DMS 273 (cell line): ENCODE measurements around the gene KCNQ1OT1.

ENCODE experiments used
- DNase-seq: peaks from one replicate; lab custom pipeline; 2025; ENCODE audit not compliant: unreplicated experiment; lab: John Stamatoyannopoulos, UW

KCNQ1OT1 gene

DNA sequence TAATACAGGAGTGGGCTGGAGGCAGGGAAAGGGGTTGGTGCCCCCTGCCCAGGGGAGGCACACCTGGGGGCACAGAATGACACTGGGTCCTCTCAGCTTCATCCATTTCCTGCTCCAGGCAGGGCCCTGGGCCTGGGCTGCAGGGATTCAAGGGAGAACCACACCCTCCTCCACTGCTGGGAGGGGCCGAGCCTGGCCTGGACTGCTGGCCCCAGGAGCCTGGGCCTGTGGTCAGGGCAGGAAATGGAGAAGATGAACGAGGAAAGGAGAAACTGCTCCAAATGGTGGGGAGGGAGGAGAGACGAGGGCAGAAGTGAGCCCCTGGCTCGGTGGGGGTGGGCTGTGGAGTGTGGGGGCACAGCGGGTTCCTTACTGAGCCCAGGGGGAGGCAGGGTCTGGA is 38.1 kb upstream of the KCNQ1OT1 start:
- DNase-seq, result no peak

DNA sequence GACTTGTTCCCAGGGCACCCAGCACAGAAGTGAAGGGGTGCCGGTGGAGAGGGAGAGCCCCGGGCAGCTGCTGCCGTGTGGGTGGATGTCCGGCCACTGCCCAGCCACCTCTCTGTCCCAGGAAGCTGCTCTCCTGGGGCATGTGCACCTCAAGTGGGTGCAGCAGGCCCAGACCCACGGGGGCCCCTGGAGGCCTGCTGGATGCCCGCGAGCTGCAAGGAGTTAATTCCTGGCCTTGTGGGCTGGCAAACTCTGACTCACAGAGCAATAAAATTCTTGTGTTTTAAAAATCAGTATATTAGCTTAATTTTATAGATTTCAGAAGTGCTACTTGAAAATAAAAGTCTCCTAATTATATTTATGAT is 37.4 kb upstream of the KCNQ1OT1 start:
- no peak for DNase-seq

DNA sequence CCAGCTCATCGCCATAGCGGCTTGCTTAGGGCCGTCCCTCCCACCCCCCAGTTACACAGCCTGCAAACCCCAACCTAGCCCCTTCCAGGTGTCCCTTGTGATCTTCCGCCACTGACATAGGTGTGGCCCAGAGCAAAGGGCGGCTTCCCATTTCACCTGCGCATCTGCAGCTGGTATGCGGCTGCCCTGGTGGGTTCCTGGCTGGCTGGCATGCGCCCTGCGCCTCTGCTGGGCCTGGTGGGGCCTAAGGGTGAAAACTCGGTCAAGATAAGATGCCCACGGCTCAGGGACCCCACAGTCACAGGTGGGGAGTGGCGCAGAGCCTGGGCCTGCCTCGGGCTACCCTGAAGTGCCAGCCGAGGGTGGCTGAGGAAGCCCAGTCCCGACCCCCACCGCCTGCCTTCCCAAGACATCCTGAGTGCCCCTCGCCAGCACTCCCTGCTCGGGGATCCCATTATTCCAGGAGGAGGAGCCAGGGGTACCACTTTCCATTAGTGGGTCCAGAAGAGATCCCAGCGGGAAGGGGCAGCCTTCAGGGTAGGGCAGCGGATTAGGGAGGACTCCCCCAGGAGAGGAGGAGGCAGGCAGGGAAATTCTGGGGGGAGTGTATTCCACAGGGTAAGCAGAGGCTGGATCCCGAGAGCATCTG is 36.9 kb upstream of the KCNQ1OT1 start:
- no peak for DNase-seq

DNA sequence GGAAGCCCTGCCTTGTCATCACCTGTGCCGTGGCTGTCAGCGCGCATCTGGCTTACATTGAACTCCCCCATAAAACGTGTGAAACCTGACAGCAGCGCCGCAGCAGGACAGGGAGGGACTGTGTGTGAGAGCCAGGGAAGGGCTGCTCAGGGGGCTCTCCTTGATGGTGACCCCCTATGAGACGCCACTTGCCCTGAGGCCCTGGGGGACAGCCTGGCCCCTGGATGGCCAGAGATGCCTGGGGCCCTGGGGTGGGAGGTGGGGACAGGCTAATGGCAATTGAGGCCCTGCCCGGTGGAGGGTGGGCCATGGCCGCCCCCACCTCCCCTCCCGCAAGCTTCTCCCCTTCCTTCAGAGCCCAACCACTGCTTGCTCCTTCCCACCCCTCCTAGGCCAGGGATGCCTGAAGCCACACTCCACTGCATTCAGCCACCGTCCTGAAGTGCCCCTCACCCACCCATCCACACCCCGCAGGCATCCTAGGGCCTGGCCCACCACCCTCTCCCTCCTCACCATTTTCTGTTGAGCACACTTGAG is 35.3 kb upstream of the KCNQ1OT1 start:
- DNase-seq, result no peak

DNA sequence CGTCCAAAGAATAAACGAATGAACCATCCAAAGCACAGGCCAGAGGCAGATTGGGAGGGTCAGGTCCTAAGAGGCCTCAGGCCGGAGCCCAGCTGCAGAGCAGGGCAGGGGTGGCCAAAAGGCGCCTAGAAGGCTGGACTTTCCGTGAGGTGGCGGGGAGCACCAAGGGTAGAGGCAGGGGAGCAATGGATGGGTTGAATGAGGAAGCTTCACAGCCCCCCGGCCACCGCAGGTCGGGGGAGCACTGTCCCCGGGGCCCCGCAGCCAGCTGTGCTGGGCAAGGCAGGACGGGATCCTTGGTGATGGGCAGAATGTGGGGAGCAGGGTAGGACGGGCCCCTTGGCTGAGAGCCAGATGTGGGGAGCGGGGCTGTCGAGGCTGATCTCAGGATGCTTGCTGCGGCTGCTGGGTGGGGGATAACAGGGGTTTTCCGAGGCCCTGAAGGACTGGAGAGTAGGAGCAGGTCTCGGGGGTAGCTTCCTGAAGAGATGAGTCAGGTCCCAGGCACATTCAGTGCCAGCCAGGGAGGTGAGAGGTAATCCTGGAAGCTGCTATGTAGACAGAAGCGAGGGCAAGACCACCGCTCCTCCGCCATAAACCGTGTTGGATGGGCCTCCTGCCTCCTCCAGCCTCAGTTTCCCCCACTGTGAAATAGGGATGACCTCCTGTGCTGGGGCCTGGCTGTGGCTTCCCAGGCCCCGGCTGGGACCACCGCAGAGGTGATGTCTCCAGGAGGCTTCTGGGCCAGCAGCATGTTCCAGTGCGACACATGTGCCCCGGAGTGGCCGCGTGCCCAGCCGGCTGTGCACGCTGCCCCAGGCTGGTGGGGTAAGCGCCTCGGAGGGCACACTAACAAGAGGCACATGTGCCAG is 34.6 kb upstream of the KCNQ1OT1 start:
- DNase-seq, result no peak

DNA sequence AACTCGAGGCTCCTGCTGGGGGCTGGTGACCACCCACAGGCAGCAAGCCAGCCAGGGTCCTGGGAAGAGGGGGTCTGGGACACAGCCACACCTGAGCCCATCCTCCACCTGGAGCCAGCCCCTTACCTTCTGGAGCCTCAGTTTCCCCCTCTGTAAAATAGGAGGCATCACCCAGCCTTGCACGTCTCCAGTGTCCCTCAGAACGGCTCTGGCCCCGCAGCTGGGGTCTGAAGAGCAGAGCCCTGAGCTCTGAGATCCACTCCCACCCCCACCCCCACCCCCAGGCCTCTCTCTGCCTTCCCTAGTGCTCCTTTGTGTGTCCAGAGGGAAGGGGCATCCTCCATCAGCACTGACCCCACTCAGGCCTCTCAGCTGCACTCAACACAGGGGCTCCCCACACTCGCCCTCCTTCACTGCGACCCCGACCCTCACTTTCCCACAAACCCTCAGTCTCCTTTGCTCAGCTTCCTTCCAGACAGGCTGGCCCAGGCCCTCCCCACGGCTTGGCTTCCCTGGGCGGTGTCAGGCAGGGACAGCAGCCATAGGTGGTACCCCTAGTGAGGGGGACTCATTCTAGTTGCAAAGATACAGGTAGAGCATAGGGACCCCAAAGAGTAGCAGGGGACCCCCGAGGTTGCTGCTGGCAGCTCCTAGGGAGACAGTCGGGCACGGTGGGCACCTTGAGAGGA is 33.3 kb upstream of the KCNQ1OT1 start:
- no peak for DNase-seq

DNA sequence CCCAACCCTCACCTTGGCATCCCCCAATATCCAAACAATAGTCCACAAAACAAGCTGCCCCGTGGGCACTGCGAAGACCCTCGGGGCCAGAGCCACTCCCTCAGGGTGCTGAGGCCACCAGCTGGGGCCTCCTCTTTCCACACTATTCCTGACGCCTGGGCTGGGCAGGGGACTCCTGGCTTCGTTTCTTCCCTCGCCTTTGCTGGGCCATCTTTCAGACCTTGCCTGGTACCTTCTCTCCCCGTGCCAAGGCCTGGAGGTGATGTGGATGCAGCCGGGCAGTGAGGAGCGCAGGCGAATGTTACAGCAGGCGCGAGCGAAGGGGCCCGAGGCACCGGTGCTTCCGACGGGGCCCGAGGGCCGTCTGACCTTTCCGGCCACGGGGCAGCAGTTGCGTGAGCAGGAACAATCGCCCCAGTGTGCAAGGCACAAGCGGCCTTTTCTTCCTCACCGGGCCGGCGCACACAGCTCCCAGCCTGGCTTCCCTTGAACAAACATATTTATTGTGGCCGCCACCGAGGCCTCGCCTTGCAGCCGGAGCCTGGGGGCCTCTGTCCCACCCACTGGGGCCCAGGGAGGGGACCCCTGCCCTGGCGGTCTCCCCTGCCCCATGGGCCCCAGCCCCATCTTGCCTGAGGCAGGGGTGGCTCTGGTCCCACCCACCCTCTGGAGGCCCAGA is 32.6 kb upstream of the KCNQ1OT1 start:
- DNase-seq, result no peak

DNA sequence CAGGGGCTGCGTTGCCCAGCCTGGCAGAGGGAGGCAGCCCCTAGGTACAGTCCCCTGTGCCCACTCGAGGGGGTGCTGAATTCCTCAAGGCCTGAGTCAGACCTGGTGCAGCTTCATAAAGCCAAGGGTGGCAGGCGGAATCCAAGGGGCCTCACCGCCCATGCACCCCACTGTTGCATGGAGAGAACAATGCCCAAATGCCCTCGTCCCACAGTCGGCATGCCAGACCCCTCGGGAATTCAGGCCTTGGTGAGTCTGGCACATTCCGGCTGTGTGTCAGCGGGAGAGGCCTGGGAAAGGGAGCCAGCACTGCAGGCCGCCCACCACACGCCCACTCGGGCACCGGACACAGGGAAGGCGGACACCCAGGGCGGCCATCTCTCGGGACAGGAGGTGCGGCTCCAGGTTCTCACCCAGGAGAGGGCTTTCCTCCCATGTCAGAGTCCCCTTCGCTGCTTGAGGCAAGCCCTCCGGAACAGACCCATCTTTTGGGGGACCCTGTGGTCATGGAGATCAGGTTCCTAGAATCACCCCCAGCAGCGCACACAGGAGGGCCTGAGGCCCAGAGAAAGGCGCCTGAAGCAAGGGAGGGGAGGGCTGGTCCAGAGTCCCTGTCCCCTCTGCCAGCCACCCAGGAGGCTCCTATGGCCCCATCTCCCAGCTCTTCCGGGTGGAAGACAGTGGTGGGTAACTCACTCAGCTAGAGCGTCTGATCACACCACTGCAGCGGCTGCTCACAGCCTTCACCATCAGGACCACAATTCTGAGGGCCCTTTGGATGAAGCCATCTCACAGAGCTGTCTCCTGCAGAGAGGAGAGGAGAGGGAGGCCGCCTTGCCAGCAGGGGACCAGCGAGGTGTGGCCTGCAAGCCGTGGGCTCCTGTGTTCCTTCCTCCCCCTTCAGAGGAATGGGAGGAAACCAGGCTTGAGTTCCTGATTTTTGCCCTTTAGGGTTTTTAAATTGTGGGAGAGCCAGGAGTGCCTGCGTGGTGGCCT is 31.6 kb upstream of the KCNQ1OT1 start:
- DNase-seq, result no peak

DNA sequence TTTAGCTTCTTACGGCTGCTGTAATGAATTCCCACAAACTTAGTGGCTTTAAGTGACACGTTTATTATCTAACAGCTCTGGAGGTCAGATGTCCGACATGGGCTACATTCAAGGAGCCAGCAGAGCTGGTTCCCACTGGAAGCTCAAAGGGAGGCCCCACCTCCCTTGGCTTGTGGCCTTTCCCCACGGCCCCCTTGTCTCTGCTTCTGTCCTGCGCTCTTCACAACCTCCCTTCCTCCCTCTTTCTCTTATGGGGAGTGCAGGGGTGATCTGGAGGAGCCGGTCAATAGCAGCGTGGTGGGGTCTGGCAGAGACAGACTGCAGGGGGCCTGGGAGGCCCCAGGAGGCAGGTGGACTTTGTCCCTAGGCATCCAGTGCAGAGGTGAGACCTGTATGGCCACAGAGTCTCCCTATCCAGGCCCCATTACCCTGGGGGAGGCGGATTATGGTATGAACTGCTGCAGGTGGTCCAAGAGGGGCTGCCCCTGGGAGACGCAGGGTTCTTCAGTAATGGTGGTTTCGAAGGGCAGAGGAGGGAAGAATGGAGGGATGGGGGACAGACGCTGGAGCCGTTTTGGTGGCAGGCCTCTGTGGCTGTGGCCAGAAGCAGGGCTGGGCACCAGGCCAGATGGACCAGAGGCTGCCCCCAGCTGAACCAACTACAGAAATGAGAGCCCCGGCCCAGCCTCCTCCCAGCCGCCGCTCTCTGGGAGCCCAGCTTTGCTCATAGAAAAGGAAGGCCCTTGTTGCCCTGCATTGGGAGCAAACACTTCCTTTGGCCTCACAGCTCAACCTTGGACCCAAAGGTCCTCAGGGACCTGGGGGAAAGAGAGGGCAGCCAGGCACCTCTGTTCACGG is 30.7 kb upstream of the KCNQ1OT1 start:
- no peak for DNase-seq

DNA sequence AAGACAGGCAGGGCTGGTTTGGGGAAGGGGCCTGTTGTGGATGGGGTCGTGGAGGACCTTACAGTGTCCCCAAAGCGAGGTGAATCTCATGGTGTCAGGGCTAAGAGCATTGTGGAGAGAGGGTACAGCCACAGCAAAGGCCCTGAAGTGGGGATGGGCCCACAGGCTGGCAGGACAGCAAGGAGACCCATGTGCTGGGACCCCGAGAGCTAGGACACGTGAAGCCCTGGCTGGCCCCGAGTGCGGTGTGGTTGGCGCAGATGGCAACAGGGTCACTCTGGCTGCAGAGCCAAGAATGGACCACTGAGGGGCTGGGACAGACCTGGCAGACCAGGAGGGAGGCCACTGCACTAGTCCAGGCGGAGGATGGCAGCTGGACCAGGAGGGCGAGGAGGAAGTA is 30.0 kb upstream of the KCNQ1OT1 start:
- no peak for DNase-seq

DNA sequence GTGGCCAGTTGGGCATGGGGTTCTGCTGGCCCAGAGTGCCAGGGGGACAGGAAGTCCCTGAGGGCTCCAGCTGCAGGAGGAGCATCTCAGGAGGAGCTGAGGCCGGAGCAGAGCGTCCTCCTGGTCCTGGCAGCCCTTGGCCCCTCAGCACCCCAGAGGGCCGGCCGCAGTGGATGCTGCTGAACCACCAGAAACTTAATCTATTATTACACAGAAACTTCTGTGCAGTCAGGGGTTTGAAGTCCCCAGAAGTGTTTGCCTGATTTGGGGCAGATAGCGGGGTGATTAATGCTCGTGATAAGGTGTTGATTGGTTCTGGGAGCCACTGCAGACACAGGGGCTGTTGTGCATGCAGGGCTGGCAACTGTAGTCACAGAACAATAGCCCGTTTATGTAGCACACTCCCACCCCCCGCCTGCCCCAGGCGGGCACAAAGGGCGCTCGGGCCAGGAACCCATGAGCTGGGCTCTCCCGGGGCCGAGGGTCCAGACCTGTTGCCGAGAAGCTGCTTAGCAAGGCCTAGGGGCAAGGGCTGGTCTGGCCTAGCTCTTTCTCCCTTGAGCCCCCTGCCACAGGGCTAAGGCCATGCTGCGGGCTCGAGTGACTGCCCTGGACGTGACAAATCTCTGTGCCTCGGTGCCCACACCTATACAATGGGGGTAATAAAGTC is 29.0 kb upstream of the KCNQ1OT1 start:
- no peak for DNase-seq

DNA sequence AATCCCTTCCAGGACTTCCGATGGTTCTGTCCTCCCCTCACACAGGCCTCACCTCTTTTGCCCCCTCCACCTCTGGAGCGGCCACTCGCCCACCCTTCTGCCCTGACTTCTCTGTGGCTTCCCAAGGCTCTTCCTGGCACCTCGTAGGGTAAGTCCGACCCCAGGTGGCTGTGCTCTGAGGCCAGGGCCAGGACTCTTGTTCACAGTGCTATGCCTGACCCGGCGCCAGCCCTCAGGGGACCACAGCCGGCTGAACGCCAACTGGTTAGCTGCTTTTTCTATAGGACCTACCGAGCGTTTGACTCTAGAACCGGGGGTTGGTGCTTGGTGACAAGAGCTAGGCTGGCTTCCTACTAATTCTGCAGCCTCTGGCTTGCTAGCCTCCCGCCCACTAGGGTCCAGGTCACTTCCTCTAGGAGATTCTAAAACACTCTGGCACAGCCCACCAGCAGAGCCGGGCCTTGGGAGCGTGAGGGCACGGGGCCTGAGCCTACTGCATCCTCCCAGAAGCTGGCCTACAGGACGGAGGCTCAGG is 28.4 kb upstream of the KCNQ1OT1 start:
- no peak for DNase-seq

DNA sequence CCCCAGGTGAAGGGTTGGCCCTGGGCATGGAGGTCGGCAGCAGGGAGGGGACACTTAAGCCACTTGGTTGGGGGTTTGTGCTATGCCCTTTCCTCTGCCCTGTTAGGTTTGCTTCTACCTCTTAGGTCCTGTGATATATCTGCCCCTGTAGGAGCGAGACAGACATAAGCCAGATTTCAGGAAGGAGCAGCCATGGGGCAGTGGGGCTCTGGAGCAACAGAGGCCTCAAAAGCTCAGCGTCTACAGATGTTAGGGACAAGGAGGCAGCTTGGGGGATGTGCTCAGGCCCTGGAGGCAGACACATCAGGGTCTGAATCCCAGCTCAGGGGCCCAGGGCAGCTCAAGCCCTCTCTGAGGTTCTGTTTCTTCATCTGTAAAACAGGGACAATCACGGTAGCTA is 27.2 kb upstream of the KCNQ1OT1 start:
- DNase-seq, result no peak

DNA sequence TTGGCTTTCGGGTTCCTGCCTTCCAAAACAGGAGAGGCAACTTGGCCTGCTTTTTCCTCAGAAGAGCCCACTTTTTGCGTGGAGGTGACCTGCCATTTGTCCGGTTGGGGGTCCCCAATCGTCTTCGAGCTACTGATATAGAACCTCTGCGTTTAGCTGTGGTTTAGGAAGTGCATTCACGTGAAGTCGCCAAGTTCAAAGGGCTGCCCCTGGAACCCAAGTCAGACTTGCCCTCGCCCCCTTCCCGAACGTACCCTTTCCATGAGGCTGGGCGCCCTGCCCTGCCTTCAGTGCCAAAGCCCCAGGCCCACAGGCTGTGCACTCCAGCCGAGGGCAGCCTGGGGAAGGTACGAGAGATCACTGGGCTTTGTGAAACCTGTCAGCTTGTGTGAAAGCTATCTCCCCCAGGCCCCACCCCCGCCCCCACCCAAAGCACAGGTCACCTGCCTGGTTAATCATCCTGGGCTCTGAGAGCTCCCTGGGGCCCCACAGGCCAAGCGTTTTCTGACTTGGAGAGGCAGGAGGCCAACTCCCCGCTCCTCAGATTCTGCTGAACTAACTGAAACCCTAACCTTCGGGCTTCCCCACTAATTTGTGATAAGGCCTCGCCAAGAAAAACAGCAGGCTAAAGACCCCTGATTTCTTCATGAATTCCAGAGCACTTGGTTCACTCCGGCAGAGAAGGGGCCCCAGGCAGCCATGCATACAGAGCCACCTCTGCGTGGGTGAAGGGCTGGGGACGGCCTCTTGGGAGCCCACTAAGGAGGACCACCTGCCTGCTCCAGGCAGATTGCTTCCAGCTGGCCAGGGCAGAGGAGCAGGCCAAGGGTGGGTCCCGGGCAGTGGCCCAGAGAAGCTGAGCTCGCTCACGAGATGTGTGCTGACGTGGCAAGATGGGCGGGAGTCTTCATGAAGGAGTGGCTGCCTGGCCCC is 25.8 kb upstream of the KCNQ1OT1 start:
- DNase-seq, result no peak

DNA sequence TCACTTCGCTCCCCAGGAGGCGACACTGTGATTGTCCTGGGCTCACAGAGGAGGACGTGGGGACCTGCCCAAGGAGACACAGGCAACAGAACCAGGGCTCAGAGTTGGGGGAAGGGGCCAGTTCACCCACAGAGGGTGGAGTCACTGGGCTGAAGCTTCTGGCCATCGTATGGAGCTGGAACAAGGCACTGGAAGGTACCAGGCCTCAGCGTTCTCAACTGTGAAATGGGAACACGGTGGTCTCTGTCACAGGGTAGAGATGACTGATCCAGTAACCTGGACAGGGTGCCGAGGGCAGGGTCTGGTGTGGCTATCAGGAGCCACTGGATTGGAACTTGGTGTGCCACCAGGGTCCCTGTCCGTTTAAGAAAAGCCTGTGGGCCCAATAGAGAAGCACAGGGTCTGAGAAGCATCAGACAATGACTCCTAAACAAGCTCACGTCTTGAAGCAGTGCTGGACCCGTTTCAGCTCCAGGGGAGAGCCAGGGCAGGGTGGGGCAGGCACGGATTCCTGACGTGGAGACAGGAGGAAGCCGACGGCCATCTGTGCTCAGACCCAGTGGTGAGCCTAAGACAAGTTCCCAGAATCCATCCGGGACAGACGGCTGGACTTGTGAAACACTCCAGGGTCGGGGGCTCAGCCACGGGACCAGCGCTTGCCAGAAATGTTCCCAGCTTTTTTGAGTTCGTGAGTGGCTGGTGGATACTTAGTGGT is 25.0 kb upstream of the KCNQ1OT1 start:
- DNase-seq, result peak; percentile 21

DNA sequence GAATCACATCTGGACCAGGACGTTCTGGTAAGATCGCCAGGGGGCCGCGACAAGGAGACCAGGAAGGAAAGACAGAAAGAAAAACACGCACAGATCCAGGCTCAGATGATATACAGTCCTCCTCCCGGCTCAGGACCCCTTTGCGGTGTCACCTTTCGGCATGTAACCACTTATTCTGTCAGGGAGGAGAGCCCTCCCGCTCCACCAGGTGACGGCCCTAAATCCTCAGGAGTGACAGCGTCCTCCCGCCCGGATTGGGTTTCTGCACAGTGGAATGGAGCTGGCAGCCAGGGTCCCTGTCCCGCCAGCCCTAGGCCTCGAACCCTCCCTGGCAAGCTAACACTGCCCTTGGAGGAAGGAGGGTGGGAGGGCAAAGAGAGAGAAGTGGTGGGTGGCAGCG is 24.3 kb upstream of the KCNQ1OT1 start:
- no peak for DNase-seq

DNA sequence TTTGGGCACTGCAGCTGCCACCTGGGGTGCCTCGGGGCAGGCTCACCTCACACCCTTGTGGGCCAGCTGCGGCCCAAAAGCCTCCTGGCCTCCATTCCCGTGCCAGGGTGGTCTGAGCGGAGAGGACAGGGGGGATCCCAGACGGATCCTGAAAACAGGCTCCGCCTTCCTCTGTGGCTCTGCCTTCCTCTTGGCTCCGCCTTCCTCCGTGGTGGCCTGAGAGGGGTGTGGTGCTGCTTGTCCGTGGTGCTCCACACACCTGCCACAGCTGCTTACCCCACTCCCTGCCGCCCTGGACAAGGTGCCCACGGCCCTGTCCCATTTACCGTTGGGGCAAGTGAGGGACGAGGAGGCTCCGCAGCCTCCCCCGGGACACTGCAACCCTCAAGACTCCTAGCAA is 23.2 kb upstream of the KCNQ1OT1 start:
- DNase-seq, result no peak
